GM21825 (cell line): Measurements from ENCODE around the gene ZAP70.

ENCODE experiments used
- ATAC-seq: cut with Tn5 transposase; IDR thresholded peaks from one replicate; pipeline ENCODE4 v1.9.1; 2021; ENCODE audit warnings: mild to moderate bottlenecking, moderate library complexity; ENCODE audit not compliant: unreplicated experiment

The ZAP70 gene

DNA sequence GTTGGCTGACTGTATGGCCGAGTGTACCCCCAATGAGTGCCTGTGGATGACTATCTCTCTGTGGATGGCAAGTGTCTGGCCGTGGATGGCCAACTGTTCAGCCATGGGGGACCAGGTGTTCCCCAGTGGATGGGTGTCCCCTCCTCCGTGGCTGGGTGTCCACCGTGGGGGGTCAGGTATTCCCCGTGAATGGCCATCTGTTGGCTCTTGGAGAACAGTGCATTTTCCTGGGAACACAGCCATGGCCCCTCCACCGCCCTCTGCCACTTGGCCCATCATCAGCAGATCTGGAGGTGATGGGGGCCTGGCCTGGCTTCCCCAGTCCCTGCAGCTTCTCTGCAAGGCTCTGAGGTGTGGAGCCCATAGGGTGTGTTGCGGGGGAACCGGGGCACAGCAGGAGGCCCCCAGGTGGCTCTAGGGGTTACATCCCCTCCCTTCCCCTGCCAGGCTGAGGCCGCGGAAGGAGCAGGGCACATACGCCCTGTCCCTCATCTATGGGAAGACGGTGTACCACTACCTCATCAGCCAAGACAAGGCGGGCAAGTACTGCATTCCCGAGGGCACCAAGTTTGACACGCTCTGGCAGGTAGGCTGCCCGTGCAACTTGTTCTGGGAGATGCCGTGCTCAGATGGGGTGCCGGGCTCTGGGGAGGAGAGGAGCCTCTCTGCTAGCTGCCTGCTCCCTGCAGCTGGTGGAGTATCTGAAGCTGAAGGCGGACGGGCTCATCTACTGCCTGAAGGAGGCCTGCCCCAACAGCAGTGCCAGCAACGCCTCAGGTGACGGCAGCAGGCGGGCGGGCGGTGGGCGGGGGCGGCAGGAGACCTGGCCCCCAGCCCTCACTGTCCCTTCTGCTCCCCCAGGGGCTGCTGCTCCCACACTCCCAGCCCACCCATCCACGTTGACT is 19.3 kb downstream of the ZAP70 start:
- ATAC-seq = no peak

DNA sequence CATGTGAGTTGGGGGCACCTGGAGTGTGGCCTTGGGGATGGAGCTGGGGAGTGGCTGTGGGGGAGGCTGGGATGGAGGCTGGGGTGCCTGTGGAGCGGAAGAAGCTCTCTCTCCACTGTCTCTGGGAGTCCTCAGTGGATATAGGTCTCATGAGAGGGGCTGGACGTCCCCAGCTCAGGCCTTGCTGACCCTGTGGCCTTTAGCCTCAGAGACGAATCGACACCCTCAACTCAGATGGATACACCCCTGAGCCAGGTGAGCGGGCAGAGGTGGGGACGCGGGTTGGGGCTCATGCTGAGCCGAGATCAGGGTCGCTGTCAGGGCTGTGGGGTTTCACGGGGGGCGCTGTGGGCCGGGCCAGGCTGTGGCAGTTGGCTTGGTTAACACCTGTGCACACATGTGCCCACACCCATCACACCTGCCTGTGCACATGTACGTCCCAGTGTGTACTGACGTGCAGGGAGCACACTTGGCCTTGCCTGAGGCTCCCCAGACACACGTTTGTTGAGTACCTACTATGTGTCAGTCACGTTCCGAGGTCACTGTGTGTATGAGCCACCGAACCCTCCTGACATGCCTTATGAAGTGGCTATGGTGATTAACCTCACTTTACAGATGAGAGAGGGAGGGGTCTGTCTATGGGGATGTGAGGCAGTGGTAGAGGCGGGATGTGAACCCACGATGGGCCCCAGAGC is 20.1 kb downstream of the ZAP70 start:
- no peak for ATAC-seq

DNA sequence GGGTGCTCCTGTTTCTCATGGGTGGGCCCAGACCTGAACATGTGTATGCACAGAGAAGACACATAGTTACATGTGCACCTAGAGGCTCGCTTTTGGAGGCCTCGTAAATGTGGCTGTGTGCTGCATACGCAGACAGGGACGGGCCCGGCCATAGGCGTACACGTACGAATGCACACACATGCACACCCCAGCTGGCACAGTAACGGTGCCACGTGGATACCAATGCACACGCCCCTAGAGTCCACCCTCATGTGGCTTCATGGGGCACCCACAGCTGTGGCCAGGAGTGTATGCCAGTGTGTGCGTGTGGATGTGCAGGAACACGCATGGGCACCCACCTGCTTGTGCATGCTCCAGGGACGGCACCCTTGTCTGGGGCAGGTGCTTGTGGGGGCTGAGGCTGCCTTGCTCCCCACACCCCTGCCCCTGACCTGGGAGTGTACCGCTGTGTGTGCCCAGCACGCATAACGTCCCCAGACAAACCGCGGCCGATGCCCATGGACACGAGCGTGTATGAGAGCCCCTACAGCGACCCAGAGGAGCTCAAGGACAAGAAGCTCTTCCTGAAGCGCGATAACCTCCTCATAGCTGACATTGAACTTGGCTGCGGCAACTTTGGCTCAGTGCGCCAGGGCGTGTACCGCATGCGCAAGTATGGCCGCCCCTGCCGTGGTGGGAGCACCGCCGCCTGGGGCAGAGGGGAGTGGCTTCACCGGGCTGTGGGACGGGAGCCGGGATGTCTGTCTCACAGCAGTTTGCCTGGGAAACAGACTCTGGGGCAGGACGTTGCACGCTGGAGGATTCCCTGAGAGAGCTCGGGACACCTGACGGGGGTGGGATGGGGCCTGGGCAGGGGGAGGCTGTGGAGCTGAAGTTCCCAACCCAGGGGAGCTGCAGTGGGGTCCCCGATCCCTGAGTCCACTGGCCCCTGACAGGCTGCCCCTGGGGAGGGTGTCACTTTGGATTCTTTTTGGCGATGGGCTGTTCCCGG is 21.0 kb downstream of the ZAP70 start:
- no peak for ATAC-seq

DNA sequence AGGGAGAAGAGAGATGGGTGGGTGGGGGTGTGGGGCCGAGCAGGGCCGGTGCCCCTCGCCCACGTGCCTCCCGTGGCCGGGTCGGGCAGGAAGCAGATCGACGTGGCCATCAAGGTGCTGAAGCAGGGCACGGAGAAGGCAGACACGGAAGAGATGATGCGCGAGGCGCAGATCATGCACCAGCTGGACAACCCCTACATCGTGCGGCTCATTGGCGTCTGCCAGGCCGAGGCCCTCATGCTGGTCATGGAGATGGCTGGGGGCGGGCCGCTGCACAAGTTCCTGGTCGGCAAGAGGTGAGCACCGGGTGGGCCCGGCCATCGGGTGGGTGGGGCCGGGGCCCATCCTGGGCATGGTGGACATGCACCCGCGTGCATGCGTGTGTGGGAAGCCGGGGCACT is 21.8 kb downstream of the ZAP70 start:
- ATAC-seq = no peak

DNA sequence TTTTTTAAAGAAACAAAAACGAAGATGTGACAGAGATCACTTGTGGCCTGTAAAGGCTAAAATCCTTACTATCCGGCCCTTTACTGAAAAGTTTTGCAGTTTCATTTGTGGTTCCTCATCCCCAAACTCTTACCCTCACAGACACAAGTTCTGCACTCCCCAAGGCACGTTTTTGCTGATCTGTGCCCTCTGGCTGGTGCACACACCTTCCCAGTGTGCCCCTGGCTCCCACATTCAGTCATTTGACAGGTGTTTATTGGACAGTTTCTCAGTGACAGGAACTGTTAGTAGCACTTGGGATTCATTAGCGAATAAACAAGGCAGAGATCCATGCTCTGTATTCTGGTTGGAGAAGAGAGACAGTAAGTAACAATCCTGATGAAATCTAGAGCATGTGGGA is 22.8 kb downstream of the ZAP70 start:
- no peak for ATAC-seq

DNA sequence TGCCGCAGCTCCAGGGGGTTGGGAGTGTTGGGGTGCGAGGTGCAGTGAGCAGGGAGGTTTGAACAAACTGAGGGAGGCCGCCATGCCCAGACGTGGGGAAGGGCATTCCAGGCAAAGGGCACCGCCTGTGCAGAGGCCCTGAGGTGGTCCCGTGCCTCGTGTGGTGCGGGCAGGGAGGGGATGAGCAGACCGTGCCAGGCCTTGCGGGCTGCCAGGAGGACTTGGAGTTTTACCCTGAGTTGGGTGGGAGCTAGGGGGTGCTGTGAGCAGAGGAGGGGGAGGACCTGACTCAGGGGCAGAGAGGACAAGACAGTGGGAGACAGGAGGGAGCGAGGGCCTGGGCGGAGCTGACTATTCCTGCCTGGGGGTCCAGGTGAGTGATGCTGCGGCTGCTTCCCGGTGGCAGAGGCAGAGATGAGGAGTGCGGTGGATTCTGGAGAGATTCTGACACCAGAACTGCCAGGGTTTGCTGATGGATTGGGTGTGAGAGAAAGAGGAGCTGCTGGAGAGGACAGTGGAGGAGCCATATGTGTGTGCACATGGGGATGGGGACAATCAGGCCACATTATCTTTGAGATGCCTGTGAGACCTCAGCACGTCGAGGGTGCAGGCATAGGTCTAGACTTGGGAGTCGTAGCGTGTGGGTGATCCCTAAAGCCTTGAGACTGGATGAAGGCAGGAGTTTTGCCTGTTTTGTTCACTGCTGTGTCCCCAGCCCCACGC is 23.4 kb downstream of the ZAP70 start:
- no peak for ATAC-seq

DNA sequence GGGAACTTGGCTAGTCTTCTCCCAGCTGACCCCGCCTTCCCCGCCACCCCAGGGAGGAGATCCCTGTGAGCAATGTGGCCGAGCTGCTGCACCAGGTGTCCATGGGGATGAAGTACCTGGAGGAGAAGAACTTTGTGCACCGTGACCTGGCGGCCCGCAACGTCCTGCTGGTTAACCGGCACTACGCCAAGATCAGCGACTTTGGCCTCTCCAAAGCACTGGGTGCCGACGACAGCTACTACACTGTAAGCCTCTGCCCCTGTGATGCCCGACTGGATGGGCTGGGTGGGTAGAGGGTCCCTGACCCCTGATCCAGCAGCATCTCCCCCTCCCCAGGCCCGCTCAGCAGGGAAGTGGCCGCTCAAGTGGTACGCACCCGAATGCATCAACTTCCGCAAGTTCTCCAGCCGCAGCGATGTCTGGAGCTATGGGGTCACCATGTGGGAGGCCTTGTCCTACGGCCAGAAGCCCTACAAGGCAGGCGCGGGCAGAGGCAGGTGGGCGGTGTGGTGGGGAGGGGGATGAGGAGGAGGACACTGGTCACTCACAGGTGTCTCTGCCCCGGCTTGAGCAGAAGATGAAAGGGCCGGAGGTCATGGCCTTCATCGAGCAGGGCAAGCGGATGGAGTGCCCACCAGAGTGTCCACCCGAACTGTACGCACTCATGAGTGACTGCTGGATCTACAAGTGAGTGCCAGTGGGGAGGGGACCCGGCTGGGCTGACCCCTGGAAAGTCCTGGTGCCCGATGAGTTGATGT is 24.2 kb downstream of the ZAP70 start:
- no peak for ATAC-seq

DNA sequence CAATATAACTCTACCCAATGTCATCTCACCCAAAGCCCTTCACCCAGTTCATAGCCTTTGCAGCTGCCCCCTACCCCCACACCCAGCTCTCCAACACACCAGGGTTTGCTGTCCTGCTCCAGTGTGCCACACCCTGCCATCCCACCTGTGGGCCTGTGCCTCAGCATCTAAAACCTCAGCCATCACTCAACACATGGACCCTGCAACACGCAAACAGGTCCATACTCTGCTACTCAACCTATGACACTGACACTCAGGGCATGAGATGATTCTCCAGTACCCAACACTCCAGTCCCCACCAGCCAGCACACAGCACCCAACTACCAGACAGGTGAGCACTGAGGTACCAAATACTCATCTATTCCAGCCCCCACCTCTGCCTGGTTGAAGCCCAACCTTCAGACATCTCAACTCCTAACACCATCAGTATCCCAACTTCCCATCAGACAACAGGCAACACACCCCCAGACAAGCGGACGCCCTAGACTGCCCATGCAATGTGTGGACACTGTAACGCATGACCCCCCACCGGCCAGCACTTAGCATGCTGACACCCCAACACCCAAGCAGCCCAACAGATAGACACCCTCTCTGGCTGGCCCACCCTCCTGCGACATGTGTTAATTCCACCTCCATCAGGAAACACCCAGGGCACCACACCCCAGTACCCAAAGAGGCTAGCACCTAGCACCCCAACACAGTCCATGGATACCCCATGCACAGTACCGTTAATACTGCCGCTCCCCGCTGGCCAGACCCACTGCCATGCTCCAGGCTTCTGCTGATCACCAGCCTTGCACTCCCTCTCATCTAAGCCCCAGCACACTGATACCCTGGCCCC is 25.0 kb downstream of the ZAP70 start:
- no peak for ATAC-seq

DNA sequence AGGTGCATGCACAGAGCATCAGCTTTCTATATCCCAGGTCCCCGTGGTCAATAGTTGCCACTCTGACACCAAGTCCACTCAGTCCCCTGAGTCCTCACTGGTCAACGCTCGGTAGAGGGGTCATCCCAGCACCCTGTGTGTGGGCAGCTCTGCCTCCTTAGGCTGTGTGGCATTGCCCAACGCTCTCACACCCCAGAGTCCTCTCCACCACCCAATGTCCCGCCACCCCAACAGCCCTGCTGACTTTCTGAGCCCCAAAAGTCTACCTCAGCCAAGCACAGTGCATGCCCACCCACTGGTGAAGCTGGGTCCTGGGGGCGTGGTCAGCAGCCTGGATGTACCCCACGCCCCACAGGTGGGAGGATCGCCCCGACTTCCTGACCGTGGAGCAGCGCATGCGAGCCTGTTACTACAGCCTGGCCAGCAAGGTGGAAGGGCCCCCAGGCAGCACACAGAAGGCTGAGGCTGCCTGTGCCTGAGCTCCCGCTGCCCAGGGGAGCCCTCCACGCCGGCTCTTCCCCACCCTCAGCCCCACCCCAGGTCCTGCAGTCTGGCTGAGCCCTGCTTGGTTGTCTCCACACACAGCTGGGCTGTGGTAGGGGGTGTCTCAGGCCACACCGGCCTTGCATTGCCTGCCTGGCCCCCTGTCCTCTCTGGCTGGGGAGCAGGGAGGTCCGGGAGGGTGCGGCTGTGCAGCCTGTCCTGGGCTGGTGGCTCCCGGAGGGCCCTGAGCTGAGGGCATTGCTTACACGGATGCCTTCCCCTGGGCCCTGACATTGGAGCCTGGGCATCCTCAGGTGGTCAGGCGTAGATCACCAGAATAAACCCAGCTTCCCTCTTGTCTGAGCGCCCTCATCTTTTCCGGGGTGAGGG is 25.9 kb downstream of the ZAP70 start:
- no peak for ATAC-seq

DNA sequence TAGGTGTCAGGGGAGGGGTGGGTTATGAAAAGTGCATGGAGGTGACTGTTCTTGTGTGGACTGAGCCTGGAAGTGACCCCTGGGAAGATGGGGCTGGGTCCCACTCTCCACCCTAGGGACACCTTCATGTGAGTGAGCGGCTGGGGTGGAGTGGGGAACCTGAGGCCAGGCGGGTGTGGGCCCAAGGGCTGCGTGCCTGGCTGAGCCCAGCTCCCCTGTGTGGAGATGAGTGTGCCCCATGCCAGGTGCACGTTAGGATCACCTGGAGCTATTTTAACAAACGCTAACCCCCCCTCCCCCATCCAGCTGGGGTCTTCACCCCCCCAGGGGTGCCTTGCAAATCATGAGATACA is 26.5 kb downstream of the ZAP70 start:
- no peak for ATAC-seq

DNA sequence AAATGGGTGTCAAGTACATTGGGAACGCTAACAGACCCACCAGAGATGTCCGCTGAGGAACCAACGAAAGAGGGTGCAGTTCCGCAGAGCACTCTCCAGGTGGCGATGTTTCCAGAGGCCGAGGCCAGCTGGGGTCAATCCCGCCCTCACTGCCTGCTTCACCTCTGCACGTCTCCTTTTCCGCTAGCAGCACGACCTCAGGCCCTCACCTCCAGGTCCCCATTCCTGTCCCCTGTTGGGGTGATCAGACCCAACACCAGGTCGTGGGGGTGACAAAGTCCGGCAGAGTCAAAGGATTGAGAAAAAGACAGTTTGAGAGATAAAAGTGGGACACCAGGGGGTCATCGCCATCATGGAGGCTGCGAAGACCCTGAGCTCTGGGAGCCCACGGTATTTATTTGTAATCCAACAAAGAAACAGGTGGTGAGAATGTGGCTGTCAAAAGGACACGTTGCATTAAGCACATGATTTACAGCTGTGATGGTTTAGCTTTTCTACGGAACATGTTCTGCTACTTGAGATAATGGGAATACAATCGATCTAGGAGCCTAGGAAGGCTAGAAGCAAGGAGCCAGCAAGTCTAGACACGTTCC is 27.3 kb downstream of the ZAP70 start:
- no peak for ATAC-seq

DNA sequence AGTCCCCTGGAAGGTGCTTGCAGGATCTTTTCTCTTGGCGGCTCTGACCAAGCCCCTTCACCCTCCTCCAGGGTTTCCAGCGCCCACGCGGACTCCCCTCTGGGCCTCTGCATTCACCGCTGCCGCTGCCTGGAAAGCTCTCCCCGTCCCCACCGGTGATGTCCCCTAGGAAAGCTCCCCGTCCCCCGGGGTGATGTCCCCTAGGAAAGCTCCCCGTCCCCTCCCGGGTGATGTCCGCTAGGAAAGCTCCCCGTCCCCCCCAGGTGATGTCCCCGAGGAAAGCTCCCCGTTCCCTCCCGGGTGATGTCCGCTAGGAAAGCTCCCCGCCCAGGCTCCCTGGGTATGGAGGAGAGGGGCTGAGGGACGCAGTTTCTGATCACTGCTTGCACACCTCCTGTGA is 27.9 kb downstream of the ZAP70 start:
- no peak for ATAC-seq

DNA sequence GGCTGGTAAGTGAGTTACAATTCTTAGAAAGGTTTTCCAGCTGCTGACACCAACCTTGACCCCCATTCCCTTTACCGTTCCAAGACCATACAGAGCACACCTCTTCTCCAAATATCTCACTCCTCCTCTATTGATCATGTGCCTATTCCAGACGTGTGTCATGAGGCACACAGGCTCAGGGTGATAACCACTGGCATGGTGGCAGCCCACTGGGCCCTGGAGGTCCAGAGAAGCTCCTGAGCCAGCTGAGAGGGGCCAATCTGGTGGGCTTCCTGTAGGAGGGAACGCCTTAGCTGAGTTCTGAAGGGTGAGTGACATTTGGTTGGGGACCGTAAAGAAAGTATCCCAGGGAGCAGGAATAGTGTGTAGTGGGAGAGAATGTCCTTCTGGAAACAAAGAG is 28.3 kb downstream of the ZAP70 start:
- no peak for ATAC-seq

DNA sequence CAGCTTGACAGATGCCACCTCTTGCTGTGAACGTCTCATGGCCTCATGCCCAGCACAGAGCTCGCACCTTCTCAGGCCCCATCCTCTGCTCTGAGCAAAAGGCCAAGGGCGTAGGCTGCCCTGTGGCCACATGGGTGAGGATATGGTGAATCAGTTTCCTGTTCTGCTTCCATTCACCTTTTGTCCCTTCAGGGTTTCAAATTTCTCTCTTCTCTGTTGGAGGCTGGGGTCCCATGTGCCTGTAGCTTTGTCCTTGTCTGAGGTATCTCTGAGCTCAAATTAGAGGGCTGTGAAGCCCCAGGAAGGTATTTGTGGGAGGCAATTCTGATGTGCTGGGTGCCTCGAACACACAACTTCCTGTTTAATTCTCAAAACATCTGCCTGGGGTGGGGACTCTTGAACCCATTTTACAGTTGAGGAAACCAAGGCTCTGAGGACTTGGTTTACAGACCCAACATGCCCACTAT is 29.0 kb downstream of the ZAP70 start:
- no peak for ATAC-seq

DNA sequence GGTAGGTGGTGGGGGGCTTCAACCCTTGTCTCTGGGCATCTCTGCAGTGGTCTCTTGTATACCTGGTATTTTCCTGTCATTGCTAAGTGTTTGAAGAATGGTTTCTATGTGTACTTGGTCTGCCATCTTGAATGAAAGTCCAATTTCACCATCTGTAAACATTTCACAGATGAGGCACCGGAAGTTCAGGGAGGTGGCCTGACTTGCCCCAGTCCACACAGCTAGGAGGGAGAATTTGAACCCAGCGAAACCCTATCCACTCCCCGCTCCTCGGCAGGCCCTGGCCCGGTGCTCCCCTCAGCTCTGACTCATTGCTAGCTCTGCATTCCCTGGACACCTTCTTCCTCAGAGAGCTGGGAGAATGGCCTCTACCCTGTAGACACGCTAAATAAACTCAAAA is 30.5 kb downstream of the ZAP70 start:
- no peak for ATAC-seq

DNA sequence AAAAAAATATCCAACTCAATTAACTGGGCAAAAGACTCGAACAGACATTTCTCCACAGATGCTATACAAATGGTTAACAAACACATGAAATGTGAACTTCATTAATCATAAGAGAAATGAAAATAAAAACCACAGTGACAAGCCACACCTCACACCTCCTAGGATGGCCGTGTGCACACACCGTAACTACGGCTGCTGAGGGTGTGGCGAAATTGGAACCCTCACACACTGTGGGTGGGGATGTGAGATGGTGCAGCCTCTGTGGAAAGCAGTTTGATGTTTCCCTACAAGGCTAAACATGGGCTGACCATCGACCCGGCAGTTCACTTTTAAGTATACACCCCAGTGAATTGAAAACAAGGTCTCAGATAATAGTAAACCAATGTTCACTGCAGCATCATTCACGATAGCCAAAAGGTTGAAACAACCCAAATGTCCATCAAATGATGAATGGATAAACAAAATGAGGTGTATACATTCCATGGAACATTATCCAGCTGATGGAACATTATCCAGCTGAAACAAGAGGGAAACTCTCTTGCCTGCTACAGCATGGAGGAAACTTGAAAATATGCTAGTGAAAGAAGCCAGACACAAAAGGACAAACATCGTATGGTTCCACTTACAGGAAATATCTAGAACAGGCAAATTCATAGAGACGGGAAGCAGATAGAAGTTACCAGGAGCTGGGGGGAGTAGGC is 32.2 kb downstream of the ZAP70 start:
- ATAC-seq = no peak

DNA sequence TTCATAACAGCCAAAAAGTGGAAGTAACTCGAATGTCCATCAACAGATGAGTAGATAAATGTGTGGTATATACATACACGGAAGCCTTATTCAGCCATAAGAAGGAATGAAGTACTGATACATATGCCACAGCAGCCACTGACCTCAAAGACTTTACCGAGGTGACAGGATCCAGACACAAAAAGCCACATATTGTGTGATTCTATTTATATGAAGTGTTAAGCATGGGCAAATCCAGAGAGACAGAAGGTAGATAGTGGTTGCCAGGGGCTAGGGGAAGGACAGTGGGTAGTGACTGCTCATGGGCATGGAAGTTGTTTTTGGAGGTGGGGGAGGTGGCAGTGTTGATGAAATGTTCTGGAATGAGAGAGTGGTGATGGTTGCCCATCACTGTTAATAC is 33.9 kb downstream of the ZAP70 start:
- no peak for ATAC-seq
